Epithelial cell of proximal tubule (primary cell): ENCODE data around the gene KLK2. TPM values are rescaled to one million over a fixed set of nuclear protein-coding genes. Genes with fewer than 3 reads are reported as not detected.

Experiments
- DNase-seq: peaks from one replicate; pipeline ENCODE4 v3.0.0-alpha.2; 2011; ENCODE audit warnings: low read depth
- H3K4me3 ChIP-seq: 2 replicates; pipeline ENCODE4 v1.5.1; 2011; ENCODE audit warnings: low read depth, mild to moderate bottlenecking, low read length
- total RNA-seq: library from RNA; depleted of rRNA; stranded (reverse); fragments of >200 nt; gene quantifications from 2 replicates; pipeline ENCODE4 v1.2.3, GENCODE V29; 2015
- TF ChIP-seq, protein P1 (sequence below): conservative IDR thresholded peaks from 2 replicates; pipeline ENCODE4 v1.5.1; 2012; ENCODE audit warnings: low read depth, mild to moderate bottlenecking, low read length

KLK2 gene
- total RNA-seq, 1 donor from 2014 or later = not detected

DNA sequence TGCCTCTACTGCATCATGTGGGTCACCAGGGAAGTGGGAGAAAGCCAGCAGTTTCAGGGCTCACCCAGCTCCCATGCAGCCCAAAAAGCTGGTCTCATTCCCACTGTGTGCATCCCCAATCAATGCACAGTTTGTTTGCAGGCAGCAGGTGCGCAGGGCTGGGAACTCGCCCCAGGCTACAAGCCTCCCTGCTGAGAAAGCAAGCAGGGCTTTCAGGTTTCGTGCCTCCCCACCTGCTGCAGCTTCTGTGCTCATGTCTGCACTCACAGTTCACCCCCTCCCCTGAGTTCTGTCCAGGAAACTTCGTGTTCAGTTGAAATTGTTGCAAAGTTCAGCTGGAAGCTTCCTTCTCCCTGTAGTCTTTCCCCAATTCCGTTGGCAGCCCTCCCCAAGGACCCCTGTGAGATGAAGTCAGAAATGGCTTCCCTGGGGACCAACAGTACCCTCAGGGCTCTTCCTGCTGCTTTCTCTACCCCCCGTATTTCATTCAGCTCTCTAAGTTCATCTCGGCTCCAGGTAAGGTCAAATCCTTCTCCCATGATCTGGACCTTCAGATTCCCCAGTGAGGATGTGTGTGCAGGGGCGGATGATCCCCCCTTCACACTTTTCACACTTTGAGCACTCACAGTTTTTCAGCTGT is 28.8 kb upstream of the KLK2 start:
- DNase-seq = no peak
- no peak overlapping the region for H3K4me3 ChIP-seq
- TF ChIP-seq, protein P1, sequence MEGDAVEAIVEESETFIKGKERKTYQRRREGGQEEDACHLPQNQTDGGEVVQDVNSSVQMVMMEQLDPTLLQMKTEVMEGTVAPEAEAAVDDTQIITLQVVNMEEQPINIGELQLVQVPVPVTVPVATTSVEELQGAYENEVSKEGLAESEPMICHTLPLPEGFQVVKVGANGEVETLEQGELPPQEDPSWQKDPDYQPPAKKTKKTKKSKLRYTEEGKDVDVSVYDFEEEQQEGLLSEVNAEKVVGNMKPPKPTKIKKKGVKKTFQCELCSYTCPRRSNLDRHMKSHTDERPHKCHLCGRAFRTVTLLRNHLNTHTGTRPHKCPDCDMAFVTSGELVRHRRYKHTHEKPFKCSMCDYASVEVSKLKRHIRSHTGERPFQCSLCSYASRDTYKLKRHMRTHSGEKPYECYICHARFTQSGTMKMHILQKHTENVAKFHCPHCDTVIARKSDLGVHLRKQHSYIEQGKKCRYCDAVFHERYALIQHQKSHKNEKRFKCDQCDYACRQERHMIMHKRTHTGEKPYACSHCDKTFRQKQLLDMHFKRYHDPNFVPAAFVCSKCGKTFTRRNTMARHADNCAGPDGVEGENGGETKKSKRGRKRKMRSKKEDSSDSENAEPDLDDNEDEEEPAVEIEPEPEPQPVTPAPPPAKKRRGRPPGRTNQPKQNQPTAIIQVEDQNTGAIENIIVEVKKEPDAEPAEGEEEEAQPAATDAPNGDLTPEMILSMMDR = no peak

DNA sequence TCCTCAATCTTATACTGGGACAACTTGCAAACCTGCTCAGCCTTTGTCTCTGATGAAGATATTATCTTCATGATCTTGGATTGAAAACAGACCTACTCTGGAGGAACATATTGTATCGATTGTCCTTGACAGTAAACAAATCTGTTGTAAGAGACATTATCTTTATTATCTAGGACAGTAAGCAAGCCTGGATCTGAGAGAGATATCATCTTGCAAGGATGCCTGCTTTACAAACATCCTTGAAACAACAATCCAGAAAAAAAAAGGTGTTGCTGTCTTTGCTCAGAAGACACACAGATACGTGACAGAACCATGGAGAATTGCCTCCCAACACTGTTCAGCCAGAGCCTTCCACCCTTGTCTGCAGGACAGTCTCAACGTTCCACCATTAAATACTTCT is 22.5 kb upstream of the KLK2 start:
- H3K4me3 ChIP-seq = no peak overlapping the region
- TF ChIP-seq, protein P1 = no peak
- DNase-seq = no peak

DNA sequence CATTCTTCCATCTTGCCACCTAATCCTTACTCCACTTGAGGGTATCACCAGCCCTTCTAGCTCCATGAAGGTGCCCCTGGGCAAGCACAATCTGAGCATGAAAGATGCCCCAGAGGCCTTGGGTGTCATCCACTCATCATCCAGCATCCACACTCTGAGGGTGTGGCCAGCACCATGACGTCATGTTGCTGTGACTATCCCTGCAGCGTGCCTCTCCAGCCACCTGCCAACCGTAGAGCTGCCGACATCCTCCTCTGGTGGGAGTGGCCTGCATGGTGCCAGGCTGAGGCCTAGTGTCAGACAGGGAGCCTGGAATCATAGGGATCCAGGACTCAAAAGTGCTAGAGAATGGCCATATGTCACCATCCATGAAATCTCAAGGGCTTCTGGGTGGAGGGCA is 21.6 kb upstream of the KLK2 start:
- TF ChIP-seq, protein P1 = no peak
- no peak overlapping the region for H3K4me3 ChIP-seq
- no peak for DNase-seq

DNA sequence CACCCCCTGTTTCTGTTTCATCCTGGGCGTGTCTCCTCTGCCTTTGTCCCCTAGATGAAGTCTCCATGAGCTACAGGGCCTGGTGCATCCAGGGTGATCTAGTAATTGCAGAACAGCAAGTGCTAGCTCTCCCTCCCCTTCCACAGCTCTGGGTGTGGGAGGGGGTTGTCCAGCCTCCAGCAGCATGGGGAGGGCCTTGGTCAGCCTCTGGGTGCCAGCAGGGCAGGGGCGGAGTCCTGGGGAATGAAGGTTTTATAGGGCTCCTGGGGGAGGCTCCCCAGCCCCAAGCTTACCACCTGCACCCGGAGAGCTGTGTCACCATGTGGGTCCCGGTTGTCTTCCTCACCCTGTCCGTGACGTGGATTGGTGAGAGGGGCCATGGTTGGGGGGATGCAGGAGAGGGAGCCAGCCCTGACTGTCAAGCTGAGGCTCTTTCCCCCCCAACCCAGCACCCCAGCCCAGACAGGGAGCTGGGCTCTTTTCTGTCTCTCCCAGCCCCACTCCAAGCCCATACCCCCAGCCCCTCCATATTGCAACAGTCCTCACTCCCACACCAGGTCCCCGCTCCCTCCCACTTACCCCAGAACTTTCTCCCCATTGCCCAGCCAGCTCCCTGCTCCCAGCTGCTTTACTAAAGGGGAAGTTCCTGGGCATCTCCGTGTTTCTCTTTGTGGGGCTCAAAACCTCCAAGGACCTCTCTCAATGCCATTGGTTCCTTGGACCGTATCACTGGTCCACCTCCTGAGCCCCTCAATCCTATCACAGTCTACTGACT is 18.4 kb upstream of the KLK2 start, which contains the start of gene KLK3:
KLK3 (plus strand) TSS at position 280 of the 775 bp plus-strand sequence; CDS start at position 321, 41 bp downstream.
- TF ChIP-seq, protein P1 = no peak
- no peak for DNase-seq
- no peak within 1 kb of the TSS for H3K4me3 ChIP-seq

DNA sequence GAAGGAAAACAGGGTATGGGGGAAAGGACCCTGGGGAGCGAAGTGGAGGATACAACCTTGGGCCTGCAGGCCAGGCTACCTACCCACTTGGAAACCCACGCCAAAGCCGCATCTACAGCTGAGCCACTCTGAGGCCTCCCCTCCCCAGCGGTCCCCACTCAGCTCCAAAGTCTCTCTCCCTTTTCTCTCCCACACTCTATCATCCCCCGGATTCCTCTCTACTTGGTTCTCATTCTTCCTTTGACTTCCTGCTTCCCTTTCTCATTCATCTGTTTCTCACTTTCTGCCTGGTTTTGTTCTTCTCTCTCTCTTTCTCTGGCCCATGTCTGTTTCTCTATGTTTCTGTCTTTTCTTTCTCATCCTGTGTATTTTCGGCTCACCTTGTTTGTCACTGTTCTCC is 15.9 kb upstream of the KLK2 start:
- no peak for DNase-seq
- H3K4me3 ChIP-seq = no peak overlapping the region
- TF ChIP-seq, protein P1 = no peak

DNA sequence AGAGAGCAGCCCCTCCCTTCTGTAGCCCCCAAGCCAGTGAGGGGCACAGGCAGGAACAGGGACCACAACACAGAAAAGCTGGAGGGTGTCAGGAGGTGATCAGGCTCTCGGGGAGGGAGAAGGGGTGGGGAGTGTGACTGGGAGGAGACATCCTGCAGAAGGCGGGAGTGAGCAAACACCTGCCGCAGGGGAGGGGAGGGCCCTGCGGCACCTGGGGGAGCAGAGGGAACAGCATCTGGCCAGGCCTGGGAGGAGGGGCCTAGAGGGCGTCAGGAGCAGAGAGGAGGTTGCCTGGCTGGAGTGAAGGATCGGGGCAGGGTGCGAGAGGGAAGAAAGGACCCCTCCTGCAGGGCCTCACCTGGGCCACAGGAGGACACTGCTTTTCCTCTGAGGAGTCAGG is 14.4 kb upstream of the KLK2 start:
- TF ChIP-seq, protein P1 = no peak
- DNase-seq = no peak
- no peak overlapping the region for H3K4me3 ChIP-seq
